GM19372 (cell line): Measurements from ENCODE around the gene MS4A12.
"Not testable (repeated sequence)": the region's sequence is repeated elsewhere in the genome, so short reads cannot be mapped to it uniquely, and the experiment has no call there.

Experiments
- ATAC-seq: cut with Tn5 transposase; IDR thresholded peaks from one replicate; pipeline ENCODE4 v1.9.1; 2021; ENCODE audit warnings: mild to moderate bottlenecking, low read depth, moderate library complexity; ENCODE audit not compliant: unreplicated experiment

Gene MS4A12, protein sequence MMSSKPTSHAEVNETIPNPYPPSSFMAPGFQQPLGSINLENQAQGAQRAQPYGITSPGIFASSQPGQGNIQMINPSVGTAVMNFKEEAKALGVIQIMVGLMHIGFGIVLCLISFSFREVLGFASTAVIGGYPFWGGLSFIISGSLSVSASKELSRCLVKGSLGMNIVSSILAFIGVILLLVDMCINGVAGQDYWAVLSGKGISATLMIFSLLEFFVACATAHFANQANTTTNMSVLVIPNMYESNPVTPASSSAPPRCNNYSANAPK

DNA sequence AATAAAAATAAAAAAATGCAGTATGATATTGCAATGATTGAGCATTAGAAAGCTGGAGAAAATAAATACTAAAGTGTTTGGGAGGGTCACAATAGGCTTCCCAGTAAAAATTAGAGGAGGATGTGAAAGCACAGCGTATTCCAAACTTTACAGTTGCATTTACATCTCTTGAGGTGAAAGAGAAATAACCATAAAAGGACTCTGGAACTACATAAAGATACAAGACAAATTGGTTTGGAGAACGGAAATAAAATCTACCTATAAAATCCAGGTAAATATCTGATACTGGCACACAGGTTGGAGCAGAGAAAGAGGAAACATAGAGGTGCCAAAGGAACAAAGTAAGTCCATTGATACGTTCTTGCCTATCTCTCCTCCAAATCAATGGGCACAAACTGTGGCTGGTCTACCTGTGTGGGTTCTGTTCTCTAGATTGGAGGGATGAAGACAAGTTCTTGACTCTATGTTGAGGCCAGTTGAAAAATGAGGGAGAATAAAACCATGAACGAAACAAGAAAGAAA, at the start of gene MS4A12:
TSS of gene MS4A12 (plus strand) at position 291 of the 522 bp plus-strand sequence. CDS start 4,541 bp downstream, outside the sequence.
- ATAC-seq: no peak

GRCh38 chr11:60447070-60447469, 45.5 kb upstream of the MS4A12 start:
- ATAC-seq: no peak

DNA sequence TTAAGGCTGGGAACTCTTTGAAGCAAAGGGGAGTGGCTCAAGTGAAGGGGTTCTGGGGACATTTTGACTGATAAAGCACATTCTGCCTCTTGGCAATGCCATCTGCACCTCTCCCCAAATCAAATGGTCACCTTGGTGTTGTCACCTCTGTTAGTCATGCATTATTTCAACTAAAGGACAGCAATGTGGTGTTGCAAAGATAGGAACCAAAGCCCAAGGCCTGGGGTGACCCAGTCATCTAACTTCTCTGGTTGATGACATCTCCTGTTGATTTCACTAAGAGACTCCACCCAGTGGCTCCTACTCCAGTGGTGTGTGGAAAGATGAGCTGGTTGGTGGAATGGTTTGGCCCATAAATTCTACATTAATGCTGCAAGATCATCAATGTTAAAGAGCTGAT, 44.7 kb upstream of the MS4A12 start:
- no peak for ATAC-seq

GRCh38 chr11:60451185-60451584, 41.4 kb upstream of the MS4A12 start:
- ATAC-seq: not testable (repeated sequence)

GRCh38 chr11:60454212-60454611, 38.4 kb upstream of the MS4A12 start:
- ATAC-seq: no peak

GRCh38 chr11:60455531-60456042, 37.0 kb upstream of the MS4A12 start, which contains the start of gene MS4A1:
Gene MS4A1, plus strand, starts transcription at chr11:60455847. Its CDS starts 6,528 bp downstream, at chr11:60462375.
- ATAC-seq: peak; percentile 83

- peak; percentile 35 for ATAC-seq
These were observed 35.0 kb upstream of the MS4A12 start for GRCh38 chr11:60457576-60457975.

DNA sequence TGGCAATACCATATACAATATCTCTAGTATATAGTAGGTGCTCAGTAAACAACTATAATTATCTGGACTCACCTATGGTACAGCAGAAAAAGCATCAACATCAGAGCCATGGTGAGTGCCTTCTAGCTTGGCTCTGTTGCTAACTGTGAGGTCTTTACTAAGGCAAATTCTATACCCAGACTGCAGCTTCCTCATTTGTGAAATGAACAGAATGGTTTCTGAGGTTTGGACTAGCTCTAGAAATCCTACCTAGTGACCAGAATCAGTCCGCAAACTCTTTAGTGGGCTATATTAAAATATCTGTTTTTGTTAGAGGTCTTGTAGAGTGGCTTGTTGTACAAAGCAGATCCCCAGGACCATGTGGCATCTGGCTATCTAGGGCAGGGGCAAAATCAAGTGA, 33.2 kb upstream of the MS4A12 start:
- peak; percentile 24 for ATAC-seq

GRCh38 chr11:60468829-60469228, 23.7 kb upstream of the MS4A12 start:
- no peak for ATAC-seq

- no peak for ATAC-seq
These were observed 22.9 kb upstream of the MS4A12 start for GRCh38 chr11:60469723-60470122.

GRCh38 chr11:60477035-60477445, 15.5 kb upstream of the MS4A12 start:
- ATAC-seq: no peak

DNA sequence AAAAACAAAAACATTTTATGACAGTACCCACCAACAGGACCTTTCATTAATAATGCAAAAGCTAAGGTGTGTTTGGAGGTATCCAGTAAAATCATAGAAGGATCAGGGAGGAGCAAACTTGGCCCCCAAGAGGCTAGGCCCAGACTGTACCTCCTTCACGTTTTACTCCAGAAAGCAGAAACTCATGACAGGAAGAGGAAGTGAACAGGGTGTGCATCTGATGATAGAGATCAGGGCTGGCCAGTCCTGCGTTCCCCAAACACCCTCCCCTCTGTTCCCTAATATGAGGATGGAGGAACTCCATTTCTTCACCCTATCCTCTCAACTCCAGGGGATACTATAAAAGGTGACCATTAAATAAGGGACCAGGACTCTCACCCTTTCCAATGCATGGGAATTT, 10.2 kb upstream of the MS4A12 start:
- ATAC-seq: no peak

- ATAC-seq: peak; percentile 98
These were observed 6.6 kb upstream of the MS4A12 start for GRCh38 chr11:60485987-60486386.

- ATAC-seq: no peak
These were observed 876 bp downstream of the MS4A12 start for GRCh38 chr11:60493454-60493853.

DNA sequence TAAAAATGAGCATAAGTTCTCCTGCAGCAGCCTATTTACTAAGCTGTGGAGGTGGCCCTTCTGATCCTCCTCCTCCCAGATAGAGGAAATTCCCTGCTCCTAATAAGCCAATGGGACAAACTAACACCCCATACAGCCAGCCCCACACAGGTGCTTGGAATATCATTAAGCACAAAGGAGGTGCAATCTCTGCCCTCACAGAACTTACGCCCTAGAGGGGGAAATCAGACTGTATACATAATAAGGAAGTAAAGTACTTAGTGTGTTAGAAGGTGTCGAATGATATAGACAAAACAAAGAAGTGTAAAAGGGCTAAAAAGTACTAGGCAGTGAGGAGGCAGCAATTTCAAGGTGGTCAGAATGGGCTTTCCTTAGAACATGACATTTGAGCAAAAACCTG, 5.8 kb downstream of the MS4A12 start:
- no peak for ATAC-seq

DNA sequence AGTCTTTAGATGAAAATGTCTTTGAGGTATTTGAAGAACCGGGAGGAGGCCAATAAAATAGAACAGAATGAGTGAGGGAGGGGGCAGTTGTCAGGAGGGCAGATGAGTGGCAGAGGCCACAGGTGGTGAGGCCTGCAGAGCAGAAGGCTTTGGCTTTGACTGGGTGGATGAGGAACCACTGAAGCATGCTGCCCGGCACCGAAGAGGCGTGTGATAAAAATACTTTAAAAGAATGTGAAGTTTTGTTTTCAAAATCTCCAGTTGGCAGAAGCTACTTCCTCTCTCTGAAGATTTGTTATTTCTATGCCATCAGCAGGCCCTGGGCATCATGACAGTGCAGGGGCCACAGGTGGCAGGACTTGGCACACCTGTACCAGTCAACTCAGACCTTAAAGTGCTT, 6.3 kb downstream of the MS4A12 start:
- no peak for ATAC-seq

DNA sequence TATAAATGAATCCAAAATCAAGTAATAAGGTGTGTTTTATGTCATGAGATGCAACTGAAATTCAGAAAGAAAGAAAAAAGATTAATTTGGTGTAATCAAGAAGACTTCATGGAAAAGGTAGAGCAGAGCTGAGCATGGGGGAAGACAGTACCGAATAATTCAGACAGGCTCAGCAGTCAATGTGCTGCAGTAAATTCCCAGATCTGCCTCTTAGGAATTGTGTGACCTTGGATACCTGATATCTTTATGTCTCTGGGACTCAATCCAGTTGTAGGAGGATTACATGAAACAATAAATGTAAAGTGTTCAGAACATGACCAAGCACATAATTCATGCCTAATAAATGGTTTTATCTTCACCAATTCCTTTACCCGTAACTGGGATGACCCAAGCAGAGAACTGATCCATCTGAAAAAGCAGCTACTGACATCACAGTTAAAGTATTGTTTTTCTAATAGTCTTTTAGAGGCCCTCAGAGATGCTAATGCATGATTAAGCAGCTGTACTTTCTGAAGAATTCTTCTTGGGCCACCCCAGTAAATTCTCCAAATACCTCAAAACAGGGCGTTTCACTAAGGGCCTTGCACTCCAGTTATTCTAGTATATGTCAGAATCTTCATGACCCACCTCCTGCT, 7.8 kb downstream of the MS4A12 start:
- ATAC-seq: no peak

DNA sequence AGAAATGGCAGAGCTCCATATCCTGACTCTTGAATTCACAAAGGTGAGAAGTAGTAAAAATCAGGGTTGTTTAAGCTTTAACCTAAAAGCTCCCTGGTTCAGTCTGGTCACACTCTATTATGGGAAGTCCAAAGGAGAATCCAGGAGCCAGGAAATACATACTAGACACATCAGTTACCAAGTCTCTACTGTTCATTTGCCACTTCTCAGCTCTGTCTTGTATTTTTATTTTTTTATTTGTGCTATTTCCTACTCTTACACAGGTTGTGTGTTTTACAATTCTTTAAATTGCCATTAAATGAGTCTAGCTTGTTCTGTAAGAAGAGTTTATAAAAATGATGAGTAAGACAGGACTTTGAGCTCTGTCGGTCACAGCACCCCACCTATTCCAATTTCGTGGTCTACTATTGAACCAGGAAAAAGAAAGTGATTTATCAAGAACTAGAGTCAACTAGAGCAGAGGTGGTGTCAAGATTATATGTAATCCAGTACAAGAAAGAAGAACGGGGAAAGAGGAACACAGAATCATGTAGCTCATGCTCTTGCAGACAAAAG, 9.7 kb downstream of the MS4A12 start:
- no peak for ATAC-seq

- ATAC-seq: no peak
These were observed 11.8 kb downstream of the MS4A12 start for GRCh38 chr11:60504219-60504905.

GRCh38 chr11:60509609-60510008, 17.0 kb downstream of the MS4A12 start:
- not testable (repeated sequence) for ATAC-seq

GRCh38 chr11:60510209-60510608, 17.6 kb downstream of the MS4A12 start:
- ATAC-seq: not testable (repeated sequence)
